ENCODE measurements around the gene PARD3.

PARD3 gene

DNA sequence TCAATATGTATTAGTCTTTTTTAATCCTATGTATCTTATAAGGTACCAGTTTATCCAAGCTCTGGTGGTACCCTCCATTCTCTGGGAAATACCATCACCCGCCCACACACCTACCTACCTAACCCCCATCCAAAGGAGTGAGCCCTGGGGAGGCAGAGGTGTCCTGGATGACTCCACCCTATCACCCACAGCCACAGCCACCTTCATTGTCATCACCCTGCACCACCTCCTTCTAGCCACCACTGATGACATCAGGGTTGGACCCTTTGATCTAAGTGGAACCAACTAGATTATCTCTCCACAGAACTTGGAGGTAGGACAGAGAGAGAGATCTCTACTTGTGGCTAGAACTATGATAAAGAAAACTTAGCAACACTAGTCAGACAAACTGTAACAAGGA lies 259.4 kb downstream of the PARD3 start:
- no peak overlapping the region for H3K4me3 ChIP-seq (ENCODE audit: low read length, poor library complexity, severe bottlenecking)

DNA sequence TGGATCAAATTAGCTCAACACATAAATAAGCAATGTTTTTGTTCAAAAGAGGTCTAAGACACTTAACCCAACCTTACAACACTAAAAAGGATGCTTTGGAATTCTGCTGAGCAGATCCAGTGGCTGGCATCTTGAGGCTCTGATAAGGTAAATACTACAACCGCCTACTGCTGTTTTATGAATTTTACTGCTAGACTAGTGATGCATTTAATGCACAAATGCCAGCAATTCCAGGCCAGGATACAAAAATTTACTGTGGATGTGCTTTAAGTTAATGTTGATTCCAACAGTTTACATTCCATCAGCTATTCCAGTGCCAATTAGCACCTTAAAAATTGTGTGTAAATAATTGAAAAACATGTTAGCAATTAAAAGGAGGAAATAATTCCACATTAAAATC lies 261.3 kb downstream of the PARD3 start:
- Histone ChIP-seq H3K9ac (ENCODE audit: low read depth, low read length, poor library complexity, severe bottlenecking) (no peak overlapping the region), H3K9me2 (replicated peaks; ENCODE audit: low read depth, low read length) (no peaks in the 10 kb centered on the region), H3K27me3 (ENCODE audit: insufficient read depth, low read length, poor library complexity, severe bottlenecking) (no peaks in the 10 kb centered on the region), H4K20me1 (ENCODE audit: insufficient read depth, low read length, poor library complexity, severe bottlenecking) (no peaks in the 10 kb centered on the region), H3K79me2 (ENCODE audit: insufficient read depth, low read length) (peaks cover 20% of the 10 kb centered on the region), H3F3A (ENCODE audit: low read depth) (no peaks in the 10 kb centered on the region), H3K4me2 (ENCODE audit: low read depth, low read length, poor library complexity, severe bottlenecking) (no peak overlapping the region), H3K36me3 (ENCODE audit: insufficient read depth, low read length) (no peaks in the 10 kb centered on the region), H3K4me3 (ENCODE audit: low read length, poor library complexity, severe bottlenecking) (no peak overlapping the region), H3K9me3 (ENCODE audit: insufficient read depth, low read depth, low read length) (no peaks in the 10 kb centered on the region), H3K4me1 (ENCODE audit: insufficient read depth, low read length, poor library complexity, severe bottlenecking) (peaks cover 7% of the 10 kb centered on the region), H2AFZ (ENCODE audit: low read length) (no peak overlapping the region)
- TF ChIP-seq EZH2phosphoT487 (IDR thresholded peaks at IDR 0.05; ENCODE audit: borderline replicate concordance) = no peak
- TF ChIP-seq, protein P1, sequence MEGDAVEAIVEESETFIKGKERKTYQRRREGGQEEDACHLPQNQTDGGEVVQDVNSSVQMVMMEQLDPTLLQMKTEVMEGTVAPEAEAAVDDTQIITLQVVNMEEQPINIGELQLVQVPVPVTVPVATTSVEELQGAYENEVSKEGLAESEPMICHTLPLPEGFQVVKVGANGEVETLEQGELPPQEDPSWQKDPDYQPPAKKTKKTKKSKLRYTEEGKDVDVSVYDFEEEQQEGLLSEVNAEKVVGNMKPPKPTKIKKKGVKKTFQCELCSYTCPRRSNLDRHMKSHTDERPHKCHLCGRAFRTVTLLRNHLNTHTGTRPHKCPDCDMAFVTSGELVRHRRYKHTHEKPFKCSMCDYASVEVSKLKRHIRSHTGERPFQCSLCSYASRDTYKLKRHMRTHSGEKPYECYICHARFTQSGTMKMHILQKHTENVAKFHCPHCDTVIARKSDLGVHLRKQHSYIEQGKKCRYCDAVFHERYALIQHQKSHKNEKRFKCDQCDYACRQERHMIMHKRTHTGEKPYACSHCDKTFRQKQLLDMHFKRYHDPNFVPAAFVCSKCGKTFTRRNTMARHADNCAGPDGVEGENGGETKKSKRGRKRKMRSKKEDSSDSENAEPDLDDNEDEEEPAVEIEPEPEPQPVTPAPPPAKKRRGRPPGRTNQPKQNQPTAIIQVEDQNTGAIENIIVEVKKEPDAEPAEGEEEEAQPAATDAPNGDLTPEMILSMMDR (conservative IDR thresholded peaks at IDR 0.05; ENCODE audit: low read length) = no peak

More for the DNA sequence above, 259.4 kb downstream of the PARD3 start:
- Histone ChIP-seq H3K9me3 (ENCODE audit: insufficient read depth, low read depth, low read length) (no peaks in the 10 kb centered on the region), H3K4me2 (ENCODE audit: low read depth, low read length, poor library complexity, severe bottlenecking) (no peak overlapping the region), H3F3A (ENCODE audit: low read depth) (no peaks in the 10 kb centered on the region), H3K9ac (ENCODE audit: low read depth, low read length, poor library complexity, severe bottlenecking) (no peak overlapping the region), H2AFZ (ENCODE audit: low read length) (no peak overlapping the region), H3K36me3 (ENCODE audit: insufficient read depth, low read length) (no peaks in the 10 kb centered on the region), H4K20me1 (ENCODE audit: insufficient read depth, low read length, poor library complexity, severe bottlenecking) (no peaks in the 10 kb centered on the region), H3K79me2 (ENCODE audit: insufficient read depth, low read length) (peaks cover 12% of the 10 kb centered on the region), H3K4me1 (ENCODE audit: insufficient read depth, low read length, poor library complexity, severe bottlenecking) (peaks cover 7% of the 10 kb centered on the region), H3K27me3 (ENCODE audit: insufficient read depth, low read length, poor library complexity, severe bottlenecking) (no peaks in the 10 kb centered on the region), H3K9me2 (replicated peaks; ENCODE audit: low read depth, low read length) (no peaks in the 10 kb centered on the region)
- TF ChIP-seq, protein P1 (conservative IDR thresholded peaks at IDR 0.05; ENCODE audit: low read length) = no peak
- TF ChIP-seq EZH2phosphoT487 (IDR thresholded peaks at IDR 0.05; ENCODE audit: borderline replicate concordance) = no peak

DNA sequence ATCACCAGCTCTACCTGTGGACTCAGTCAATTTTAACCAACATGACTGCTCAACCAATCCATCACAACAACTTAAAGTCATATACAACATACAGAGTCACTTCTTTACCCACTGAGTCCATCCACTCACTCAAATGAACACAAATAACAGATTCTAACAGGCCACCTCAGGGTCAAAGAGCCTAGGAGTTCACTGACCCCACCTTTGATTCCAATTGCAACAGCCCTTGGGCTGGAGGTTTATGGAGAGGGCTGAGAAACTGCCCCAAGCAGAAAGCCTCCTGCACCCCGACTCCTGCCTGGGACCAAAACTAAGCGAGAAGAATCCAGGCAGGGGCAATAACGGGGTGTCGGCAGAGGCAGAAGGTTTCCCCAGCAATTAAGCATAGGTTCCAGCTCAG lies 263.8 kb downstream of the PARD3 start:
- Histone ChIP-seq H3F3A (ENCODE audit: low read depth) (no peaks in the 10 kb centered on the region), H3K27me3 (ENCODE audit: insufficient read depth, low read length, poor library complexity, severe bottlenecking) (no peaks in the 10 kb centered on the region), H2AFZ (ENCODE audit: low read length) (no peak overlapping the region), H3K4me2 (ENCODE audit: low read depth, low read length, poor library complexity, severe bottlenecking) (no peak overlapping the region), H3K4me1 (ENCODE audit: insufficient read depth, low read length, poor library complexity, severe bottlenecking) (peaks cover 10% of the 10 kb centered on the region), H3K9me2 (replicated peaks; ENCODE audit: low read depth, low read length) (no peaks in the 10 kb centered on the region), H3K79me2 (ENCODE audit: insufficient read depth, low read length) (peaks cover 36% of the 10 kb centered on the region), H3K9me3 (ENCODE audit: insufficient read depth, low read depth, low read length) (no peaks in the 10 kb centered on the region), H4K20me1 (ENCODE audit: insufficient read depth, low read length, poor library complexity, severe bottlenecking) (no peaks in the 10 kb centered on the region), H3K36me3 (ENCODE audit: insufficient read depth, low read length) (no peaks in the 10 kb centered on the region), H3K4me3 (ENCODE audit: low read length, poor library complexity, severe bottlenecking) (no peak overlapping the region), H3K9ac (ENCODE audit: low read depth, low read length, poor library complexity, severe bottlenecking) (no peak overlapping the region)
- TF ChIP-seq EZH2phosphoT487 (IDR thresholded peaks at IDR 0.05; ENCODE audit: borderline replicate concordance) = no peak
- TF ChIP-seq, protein P1 (conservative IDR thresholded peaks at IDR 0.05; ENCODE audit: low read length) = no peak

Data from Loucy (cell line).